HepG2 (cell line): ENCODE data around the gene MSMO1. TPM values are rescaled to one million over a fixed set of nuclear protein-coding genes. Genes with fewer than 3 reads are reported as not detected.
A peak's percentile ranks its signal among the peaks of the same experiment; 100 is the strongest.

Experiments used
- ATF4 ChIP-seq, 2 experiments: fragments of 450-650 bp in 1 of 2; sonication (generic) in 1 of 2; formaldehyde crosslinking; IDR thresholded peaks; 2 replicates each; pipeline versions ENCODE4 v1.5.0 to v1.8.0; 2020 to 2022; ENCODE audit warnings: mild to moderate bottlenecking in 1 of 2, missing genetic modification reagents in 1 of 2
- GRHL1 ChIP-seq: sonication (generic); formaldehyde crosslinking; conservative IDR thresholded peaks from 2 replicates; pipeline ENCODE4 v1.8.0; 2022; ENCODE audit warnings: missing genetic modification reagents
- HOMEZ ChIP-seq: IDR thresholded peaks from 2 replicates; pipeline ENCODE4 v1.6.1; 2016; ENCODE audit warnings: low read depth
- MAX ChIP-seq: IDR thresholded peaks from 2 replicates; pipeline ENCODE4 v1.6.1; 2012; ENCODE audit warnings: inconsistent platforms
- MIER3 ChIP-seq: IDR thresholded peaks from 2 replicates; pipeline ENCODE4 v1.6.1; 2016; ENCODE audit warnings: missing compliant biosample characterization, borderline replicate concordance
- PLSCR1 ChIP-seq: sonication (generic); formaldehyde crosslinking; IDR thresholded peaks from 2 replicates; pipeline ENCODE4 v1.5.0; 2020; ENCODE audit warnings: missing genetic modification reagents, mild to moderate bottlenecking, borderline replicate concordance
- RFX5 ChIP-seq: IDR thresholded peaks from 2 replicates; pipeline ENCODE4 v1.6.1; 2011; ENCODE audit warnings: low read depth, low read length, improper control_type of control experiment
- RFXAP ChIP-seq: sonication (generic); formaldehyde crosslinking; IDR thresholded peaks from 2 replicates; pipeline ENCODE4 v1.4.0; 2020; ENCODE audit warnings: missing genetic modification reagents, borderline replicate concordance
- SKI ChIP-seq: fragments of 450-650 bp; IDR thresholded peaks from one replicate; pipeline ENCODE4 v1.6.1; 2018; ENCODE audit warnings: mild to moderate bottlenecking; ENCODE audit not compliant: partially characterized antibody
- SMARCE1 ChIP-seq: fragments of 450-650 bp; IDR thresholded peaks from 2 replicates; pipeline ENCODE4 v1.6.1; 2017; ENCODE audit warnings: borderline replicate concordance
- STAT6 ChIP-seq: sonication (generic); formaldehyde crosslinking; IDR thresholded peaks from 2 replicates; pipeline ENCODE4 v1.4.0; 2020; ENCODE audit warnings: missing genetic modification reagents, mild to moderate bottlenecking, borderline replicate concordance
- TFDP1 ChIP-seq: IDR thresholded peaks from 2 replicates; pipeline ENCODE4 v1.6.1; 2016; ENCODE audit warnings: missing compliant biosample characterization, missing genetic modification reagents, borderline replicate concordance
- ZNF276 ChIP-seq: sonication (generic); formaldehyde crosslinking; IDR thresholded peaks from 2 replicates; pipeline ENCODE4 v1.4.0; 2020; ENCODE audit warnings: mild to moderate bottlenecking, low read depth, missing genetic modification reagents
- ZNF333 ChIP-seq: sonication (generic); formaldehyde crosslinking; IDR thresholded peaks from 2 replicates; pipeline ENCODE4 v1.4.0; 2020; ENCODE audit warnings: mild to moderate bottlenecking, missing genetic modification reagents, borderline replicate concordance
- ZNF350 ChIP-seq: sonication (generic); formaldehyde crosslinking; IDR thresholded peaks from 2 replicates; pipeline ENCODE4 v1.4.0; 2020; ENCODE audit warnings: mild to moderate bottlenecking, low read depth, missing genetic modification reagents, borderline replicate concordance
- ZNF549 ChIP-seq: sonication (generic); formaldehyde crosslinking; IDR thresholded peaks from 2 replicates; pipeline ENCODE4 v1.5.0; 2020; ENCODE audit warnings: missing genetic modification reagents
- ZNF629 ChIP-seq: sonication (generic); formaldehyde crosslinking; conservative IDR thresholded peaks from 2 replicates; pipeline ENCODE4 v1.5.0; 2020; ENCODE audit warnings: missing genetic modification reagents
- ZSCAN9 ChIP-seq: IDR thresholded peaks from 2 replicates; pipeline ENCODE4 v1.6.1; 2016; ENCODE audit warnings: borderline replicate concordance
- polyA plus RNA-seq, 8 experiments: library from polyadenylated mRNA; depleted of rRNA in 3 of 8; stranded (reverse) in 7 of 8; unstranded in 1 of 8; fragments of >200 nt; fragmentation: Illumina TruSeq in 4 of 8; extraction: Trizol in 4 of 8; gene quantifications; 2 replicates each; pipeline versions ENCODE4 v1.2.1 to v1.2.3, GENCODE V29; 2011 to 2016; ENCODE audit warnings: low read depth in 4 of 8, missing spikeins in 1 of 8, mixed read lengths in 1 of 8; ENCODE audit not compliant: insufficient read depth in 1 of 8
- total RNA-seq, 5 experiments: library from RNA; depleted of rRNA; stranded (reverse); fragments of >200 nt; fragmentation: Illumina TruSeq; extraction: Trizol; gene quantifications; 2 replicates each; pipeline ENCODE4 v1.2.3, GENCODE V29; 2016; ENCODE audit warnings: low read depth in 1 of 5

MSMO1 gene
- total and polyA plus RNA-seq, 2 of the 13 experiments (the other 11 are each of a cell fraction or from before 2014, with no cell fraction given) = 98.1 to 216 TPM

- peak; percentile 40; the same call in 1 of the 2 replicates for TF ChIP-seq TFDP1 (CRISPR knock-in tag)
- TF ChIP-seq ZSCAN9 (CRISPR knock-in tag) = 0 out of 2 replicates have a peak, but pooled peaks have one; percentile 33
- no peak for TF ChIP-seq ZNF629 (CRISPR knock-in tag)
- TF ChIP-seq SMARCE1 = no peak
- peak; percentile 86 for TF ChIP-seq ZNF276
- peak; percentile 44; the same call in 1 of the 2 replicates for TF ChIP-seq HOMEZ
- TF ChIP-seq SKI = peak; percentile 14
- TF ChIP-seq ZNF333 (CRISPR knock-in tag) = no peak
- TF ChIP-seq ZNF350 = peak; percentile 37; the same call in 1 of the 2 replicates
- no peak for TF ChIP-seq STAT6 (CRISPR knock-in tag)
- TF ChIP-seq RFX5 = no peak
- TF ChIP-seq MIER3 = no peak
- TF ChIP-seq ZNF549 (CRISPR knock-in tag) = no peak
- no peak for TF ChIP-seq GRHL1 (CRISPR knock-in tag)
- TF ChIP-seq RFXAP = no peak
- no peak for TF ChIP-seq PLSCR1 (CRISPR knock-in tag)
- peak; percentile 81 for TF ChIP-seq MAX
- peak; percentile 83 to 99; a peak in 3 of 4 replicates for TF ChIP-seq ATF4 (CRISPR knock-in tag; IDR thresholded peaks at IDR 0.05)
These were observed 39.6 kb downstream of the MSMO1 start (continued) for GRCh38 chr4:165367040-165367439.
